ENCODE results near the gene GPATCH1.

Gene GPATCH1

GRCh38 chr19:33130433-33130832, 49.5 kb downstream of the GPATCH1 start:
- H3K79me2 ChIP-seq (ENCODE audit: insufficient read depth, low read length), result no peaks in the 10 kb centered on the region
- 0 out of 2 replicates have a peak, but pooled peaks cover 2% of the 10 kb centered on the region for H3F3A ChIP-seq (ENCODE audit: insufficient read depth)
- H3K27me3 ChIP-seq (ENCODE audit: low read length), result no peaks in the 10 kb centered on the region
- H3K36me3 ChIP-seq (ENCODE audit: low read length), result no peaks in the 10 kb centered on the region; the same call in 1 of the 2 replicates
- TF ChIP-seq, protein P1, sequence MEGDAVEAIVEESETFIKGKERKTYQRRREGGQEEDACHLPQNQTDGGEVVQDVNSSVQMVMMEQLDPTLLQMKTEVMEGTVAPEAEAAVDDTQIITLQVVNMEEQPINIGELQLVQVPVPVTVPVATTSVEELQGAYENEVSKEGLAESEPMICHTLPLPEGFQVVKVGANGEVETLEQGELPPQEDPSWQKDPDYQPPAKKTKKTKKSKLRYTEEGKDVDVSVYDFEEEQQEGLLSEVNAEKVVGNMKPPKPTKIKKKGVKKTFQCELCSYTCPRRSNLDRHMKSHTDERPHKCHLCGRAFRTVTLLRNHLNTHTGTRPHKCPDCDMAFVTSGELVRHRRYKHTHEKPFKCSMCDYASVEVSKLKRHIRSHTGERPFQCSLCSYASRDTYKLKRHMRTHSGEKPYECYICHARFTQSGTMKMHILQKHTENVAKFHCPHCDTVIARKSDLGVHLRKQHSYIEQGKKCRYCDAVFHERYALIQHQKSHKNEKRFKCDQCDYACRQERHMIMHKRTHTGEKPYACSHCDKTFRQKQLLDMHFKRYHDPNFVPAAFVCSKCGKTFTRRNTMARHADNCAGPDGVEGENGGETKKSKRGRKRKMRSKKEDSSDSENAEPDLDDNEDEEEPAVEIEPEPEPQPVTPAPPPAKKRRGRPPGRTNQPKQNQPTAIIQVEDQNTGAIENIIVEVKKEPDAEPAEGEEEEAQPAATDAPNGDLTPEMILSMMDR (IDR thresholded peaks at IDR 0.05; ENCODE audit: insufficient read depth, low read length, poor library complexity, severe bottlenecking), result no peak
- TF ChIP-seq EZH2phosphoT487 (conservative IDR thresholded peaks at IDR 0.05; ENCODE audit: low read length), result no peak
- no peak overlapping the region for H3K27ac ChIP-seq (ENCODE audit: low read depth, low read length)
- H3K4me2 ChIP-seq (ENCODE audit: low read depth, low read length, poor library complexity, severe bottlenecking), result no peak overlapping the region
- H3K9me2 ChIP-seq (replicated peaks; ENCODE audit: insufficient read depth, low read length), result no peaks in the 10 kb centered on the region
- no peak overlapping the region for H3K4me3 ChIP-seq (ENCODE audit: insufficient read depth, low read length, poor library complexity, severe bottlenecking)
- no peaks in the 10 kb centered on the region for H3K9me3 ChIP-seq (ENCODE audit: insufficient read depth, low read length)
- H2AFZ ChIP-seq (ENCODE audit: low read depth, low read length, severe bottlenecking), result no peak overlapping the region
- H3K9ac ChIP-seq (ENCODE audit: low read length), result no peak overlapping the region
- no peaks in the 10 kb centered on the region for H4K20me1 ChIP-seq (ENCODE audit: low read depth, low read length)

DNA sequence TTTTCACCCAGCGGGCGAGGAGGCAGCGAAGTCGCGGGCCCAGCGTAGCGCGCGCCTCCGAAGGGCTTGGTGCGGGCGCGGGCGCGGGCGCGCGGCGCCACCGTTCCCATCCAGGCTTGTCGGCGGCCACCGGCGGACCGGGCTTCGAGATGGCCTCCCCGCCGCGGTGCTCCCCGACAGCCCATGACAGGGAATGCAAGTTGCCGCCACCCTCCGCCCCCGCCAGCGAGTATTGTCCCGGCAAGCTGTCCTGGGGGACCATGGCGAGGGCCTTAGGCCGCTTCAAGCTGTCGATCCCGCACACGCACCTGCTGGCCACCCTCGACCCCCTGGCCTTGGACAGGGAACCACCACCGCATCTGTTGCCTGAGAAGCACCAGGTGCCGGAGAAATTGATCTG, 51.0 kb downstream of the GPATCH1 start, which contains the start of gene WDR88:
Gene WDR88, plus strand, starts transcription at position 94 of the 400 bp plus-strand sequence. Its CDS starts 56 bp downstream, at position 150.
- Histone ChIP-seq H4K20me1 (ENCODE audit: low read depth, low read length) (no peaks in the 10 kb centered on the region), H3K36me3 (ENCODE audit: low read length) (no peaks in the 10 kb centered on the region), H3K9me3 (ENCODE audit: insufficient read depth, low read length) (no peaks in the 10 kb centered on the region), H2AFZ (ENCODE audit: low read depth, low read length, severe bottlenecking) (no peak within 1 kb of the TSS), H3K4me2 (ENCODE audit: low read depth, low read length, poor library complexity, severe bottlenecking) (no peak within 1 kb of the TSS), H3K9me2 (replicated peaks; ENCODE audit: insufficient read depth, low read length) (no peaks in the 10 kb centered on the region), H3K4me3 (ENCODE audit: insufficient read depth, low read length, poor library complexity, severe bottlenecking) (no peak within 1 kb of the TSS), H3K79me2 (ENCODE audit: insufficient read depth, low read length) (no peaks in the 10 kb centered on the region), H3K9ac (ENCODE audit: low read length) (no peak within 1 kb of the TSS), H3K27me3 (ENCODE audit: low read length) (no peaks in the 10 kb centered on the region), H3F3A (ENCODE audit: insufficient read depth) (no peaks in the 10 kb centered on the region), H3K27ac (ENCODE audit: low read depth, low read length) (no peak within 1 kb of the TSS)
- TF ChIP-seq EZH2phosphoT487 (conservative IDR thresholded peaks at IDR 0.05; ENCODE audit: low read length), result no peak
- TF ChIP-seq, protein P1 (IDR thresholded peaks at IDR 0.05; ENCODE audit: insufficient read depth, low read length, poor library complexity, severe bottlenecking), result no peak

DNA sequence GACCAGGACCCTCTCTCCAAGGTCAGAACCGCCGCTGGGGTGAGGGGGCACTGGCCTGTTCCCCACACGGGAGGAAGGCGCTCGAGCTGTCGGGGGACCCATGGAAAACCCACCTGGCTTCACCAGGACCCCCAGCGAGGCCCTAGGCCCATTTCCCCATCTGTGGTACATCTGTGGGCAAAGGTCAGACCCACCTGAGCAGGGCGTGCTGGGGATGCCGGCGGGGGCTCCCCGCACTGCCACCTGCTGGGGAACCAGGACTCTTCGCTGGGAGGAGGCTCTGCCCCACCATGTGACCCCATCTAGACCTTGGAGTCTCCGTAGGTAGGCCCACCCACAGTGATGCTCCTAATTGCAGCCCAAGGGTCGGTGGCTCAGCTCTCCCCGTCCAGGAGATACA, 51.4 kb downstream of the GPATCH1 start:
- Histone ChIP-seq H3F3A (ENCODE audit: insufficient read depth) (no peaks in the 10 kb centered on the region), H4K20me1 (ENCODE audit: low read depth, low read length) (no peaks in the 10 kb centered on the region), H3K27ac (ENCODE audit: low read depth, low read length) (no peak overlapping the region), H3K79me2 (ENCODE audit: insufficient read depth, low read length) (no peaks in the 10 kb centered on the region), H3K9ac (ENCODE audit: low read length) (no peak overlapping the region), H3K4me2 (ENCODE audit: low read depth, low read length, poor library complexity, severe bottlenecking) (no peak overlapping the region), H2AFZ (ENCODE audit: low read depth, low read length, severe bottlenecking) (no peak overlapping the region), H3K4me3 (ENCODE audit: insufficient read depth, low read length, poor library complexity, severe bottlenecking) (no peak overlapping the region), H3K9me3 (ENCODE audit: insufficient read depth, low read length) (no peaks in the 10 kb centered on the region), H3K27me3 (ENCODE audit: low read length) (no peaks in the 10 kb centered on the region), H3K36me3 (ENCODE audit: low read length) (no peaks in the 10 kb centered on the region), H3K9me2 (replicated peaks; ENCODE audit: insufficient read depth, low read length) (no peaks in the 10 kb centered on the region)
- TF ChIP-seq, protein P1 (IDR thresholded peaks at IDR 0.05; ENCODE audit: insufficient read depth, low read length, poor library complexity, severe bottlenecking), result no peak
- no peak for TF ChIP-seq EZH2phosphoT487 (conservative IDR thresholded peaks at IDR 0.05; ENCODE audit: low read length)
